Fibroblast of lung (primary cell): ENCODE results near the gene SLC1A4.

Source experiments
- EZH2 ChIP-seq: IDR thresholded peaks from 2 replicates; pipeline ENCODE4 v1.5.1; 2012; ENCODE audit warnings: low read length, control low read depth, mild to moderate bottlenecking; ENCODE audit errors: missing control alignments
- TF ChIP-seq, protein P1 (sequence below), 2 donors: IDR thresholded peaks in 1 of 2; conservative IDR thresholded peaks in 1 of 2; 1 replicate in 1 of 2; 2 replicates in 1 of 2; pipeline ENCODE4 v1.5.1; 2011 to 2012; ENCODE audit warnings: low read length in 2 of 2, control low read depth in 1 of 2, inconsistent platforms in 1 of 2, low read depth in 1 of 2, mild to moderate bottlenecking in 1 of 2

GRCh38 chr2:64975232-64975821 lies 13.9 kb upstream of the SLC1A4 start:
- TF ChIP-seq, protein P1, sequence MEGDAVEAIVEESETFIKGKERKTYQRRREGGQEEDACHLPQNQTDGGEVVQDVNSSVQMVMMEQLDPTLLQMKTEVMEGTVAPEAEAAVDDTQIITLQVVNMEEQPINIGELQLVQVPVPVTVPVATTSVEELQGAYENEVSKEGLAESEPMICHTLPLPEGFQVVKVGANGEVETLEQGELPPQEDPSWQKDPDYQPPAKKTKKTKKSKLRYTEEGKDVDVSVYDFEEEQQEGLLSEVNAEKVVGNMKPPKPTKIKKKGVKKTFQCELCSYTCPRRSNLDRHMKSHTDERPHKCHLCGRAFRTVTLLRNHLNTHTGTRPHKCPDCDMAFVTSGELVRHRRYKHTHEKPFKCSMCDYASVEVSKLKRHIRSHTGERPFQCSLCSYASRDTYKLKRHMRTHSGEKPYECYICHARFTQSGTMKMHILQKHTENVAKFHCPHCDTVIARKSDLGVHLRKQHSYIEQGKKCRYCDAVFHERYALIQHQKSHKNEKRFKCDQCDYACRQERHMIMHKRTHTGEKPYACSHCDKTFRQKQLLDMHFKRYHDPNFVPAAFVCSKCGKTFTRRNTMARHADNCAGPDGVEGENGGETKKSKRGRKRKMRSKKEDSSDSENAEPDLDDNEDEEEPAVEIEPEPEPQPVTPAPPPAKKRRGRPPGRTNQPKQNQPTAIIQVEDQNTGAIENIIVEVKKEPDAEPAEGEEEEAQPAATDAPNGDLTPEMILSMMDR (conservative IDR thresholded peaks at IDR 0.05 in 1 of 2, IDR thresholded peaks at IDR 0.05 in 1 of 2; ENCODE audit: low read depth in 1 of 2, low read length in 2 of 2), result no peak
- no peak for TF ChIP-seq EZH2
